ENCODE results near the gene IQGAP3. TPM values are rescaled to one million over a fixed set of nuclear protein-coding genes. Genes with fewer than 3 reads are reported as not detected.

Gene IQGAP3
- total RNA-seq, 4 donors from 2014 or later = 1.7 to 9.4 (median 2.9) TPM

- in situ Hi-C loops (cut with MboI; ENCODE audit: low pct_ligation_motif_present in 1 of 4, low pct_unique_long_range_greater_than_20kb in 1 of 4, low sequenced_read_pairs in 3 of 4) (no loop called here), intact Hi-C loops (cut with DNase I; ENCODE audit: low total_unique reads) (no loop called here)
- peak overlapping the region; percentile 99 to 100 (median 100) for H3K27ac ChIP-seq
- H3K36me3 ChIP-seq = no peaks in the 10 kb centered on the region
- H3K4me3 ChIP-seq = no peak overlapping the region
- no peak for TF ChIP-seq CTCF (IDR thresholded peaks at IDR 0.05)
- no peak for TF ChIP-seq POLR2A (IDR thresholded peaks at IDR 0.05)
- TF ChIP-seq EP300 (IDR thresholded peaks at IDR 0.05; ENCODE audit: low read depth) = no peak
- TF ChIP-seq POLR2AphosphoS5 (IDR thresholded peaks at IDR 0.05) = no peak
- no peaks in the 10 kb centered on the region for H3K9me3 ChIP-seq
- no peaks in the 10 kb centered on the region for H3K27me3 ChIP-seq
- 92% methylated on average over 2 of the region's 2 CpGs; no CpG with 5 or more reads in 1 of the 2 donors for WGBS, 2 donors (ENCODE audit: low coverage in 1 of 2)
- peak; percentile 3 for DNase-seq
- H3K4me1 ChIP-seq = peaks cover 61 to 84% (median 66%) of the 10 kb centered on the region in 4 donors
These were observed 65.9 kb downstream of the IQGAP3 start for GRCh38 chr1:156506450-156506849.

GRCh38 chr1:156505679-156506298 lies 66.6 kb downstream of the IQGAP3 start:
- WGBS, 2 donors (ENCODE audit: low coverage in 1 of 2) = 81 to 82% methylated on average over 9 to 21 of the region's 21 CpGs
- peak overlapping the region; percentile 99 to 100 (median 100) for H3K27ac ChIP-seq
- peak; percentile 14 for DNase-seq
- peaks cover 61 to 81% (median 67%) of the 10 kb centered on the region in 4 donors for H3K4me1 ChIP-seq
- intact Hi-C loops (cut with DNase I; ENCODE audit: low total_unique reads) (loop anchor here (2.0 kb wide), 1 partner anchor 49 kb away; no protein-coding TSS in a partner anchor), in situ Hi-C loops (cut with MboI; ENCODE audit: low pct_ligation_motif_present in 1 of 4, low pct_unique_long_range_greater_than_20kb in 1 of 4, low sequenced_read_pairs in 3 of 4) (no loop called here)
- H3K9me3 ChIP-seq = no peaks in the 10 kb centered on the region
- H3K36me3 ChIP-seq = no peaks in the 10 kb centered on the region
- peak overlapping the region in 1 of 4 donors; percentile 32 for H3K4me3 ChIP-seq
- no peak for TF ChIP-seq POLR2AphosphoS5 (IDR thresholded peaks at IDR 0.05)
- no peak for TF ChIP-seq CTCF (IDR thresholded peaks at IDR 0.05)
- no peak for TF ChIP-seq EP300 (IDR thresholded peaks at IDR 0.05; ENCODE audit: low read depth)
- TF ChIP-seq POLR2A (IDR thresholded peaks at IDR 0.05) = no peak
- H3K27me3 ChIP-seq = no peaks in the 10 kb centered on the region

- TF ChIP-seq CTCF (IDR thresholded peaks at IDR 0.05) (no peak), EP300 (IDR thresholded peaks at IDR 0.05; ENCODE audit: low read depth) (peak; percentile 96), POLR2AphosphoS5 (IDR thresholded peaks at IDR 0.05) (peak; percentile 85 to 92 (median 86)), POLR2A (IDR thresholded peaks at IDR 0.05) (peak; percentile 56)
- H3K9me3 ChIP-seq = no peaks in the 10 kb centered on the region
- peak overlapping the region; percentile 99 to 100 (median 100) for H3K27ac ChIP-seq
- DNase-seq = peak; percentile 100
- peaks cover 57 to 75% (median 61%) of the 10 kb centered on the region in 4 donors for H3K4me1 ChIP-seq
- intact Hi-C loops (cut with DNase I; ENCODE audit: low total_unique reads) (loop anchor here (2.0 kb wide), 1 partner anchor 48 kb away; no protein-coding TSS in a partner anchor), in situ Hi-C loops (cut with MboI; ENCODE audit: low pct_ligation_motif_present in 1 of 4, low pct_unique_long_range_greater_than_20kb in 1 of 4, low sequenced_read_pairs in 3 of 4) (loop anchor here in 1 of 4 donors (5.0 kb wide), 1 partner anchor 48 kb away; no protein-coding TSS in a partner anchor)
- no peaks in the 10 kb centered on the region for H3K36me3 ChIP-seq
- H3K27me3 ChIP-seq = no peaks in the 10 kb centered on the region
- peak overlapping the region in 3 of 4 donors; percentile 7 to 32 (median 19) for H3K4me3 ChIP-seq
- 5% methylated on average over 44 of the region's 45 CpGs; no CpG with 5 or more reads in 1 of the 2 donors for WGBS, 2 donors (ENCODE audit: low coverage in 1 of 2)
These were observed 67.3 kb downstream of the IQGAP3 start for GRCh38 chr1:156504821-156505678.

- peak overlapping the region; percentile 99 to 100 (median 100) for H3K27ac ChIP-seq
- no peaks in the 10 kb centered on the region for H3K27me3 ChIP-seq
- TF ChIP-seq POLR2AphosphoS5 (IDR thresholded peaks at IDR 0.05) = no peak
- TF ChIP-seq EP300 (IDR thresholded peaks at IDR 0.05; ENCODE audit: low read depth) = no peak
- no peak for TF ChIP-seq CTCF (IDR thresholded peaks at IDR 0.05)
- no peak for TF ChIP-seq POLR2A (IDR thresholded peaks at IDR 0.05)
- no peaks in the 10 kb centered on the region for H3K9me3 ChIP-seq
- no peak for DNase-seq
- intact Hi-C loops (cut with DNase I; ENCODE audit: low total_unique reads) = loop anchor here (2.0 kb wide), 1 partner anchor 48 kb away; no protein-coding TSS in a partner anchor
- in situ Hi-C loops (cut with MboI; ENCODE audit: low pct_ligation_motif_present in 1 of 4, low pct_unique_long_range_greater_than_20kb in 1 of 4, low sequenced_read_pairs in 3 of 4) = loop anchor here in 1 of 4 donors (5.0 kb wide), 1 partner anchor 47 kb away; no protein-coding TSS in a partner anchor
- peak overlapping the region in 3 of 4 donors; percentile 7 to 32 (median 19) for H3K4me3 ChIP-seq
- H3K36me3 ChIP-seq = no peaks in the 10 kb centered on the region
- 25% methylated on average over 5 of the region's 5 CpGs; no CpG with 5 or more reads in 1 of the 2 donors for WGBS, 2 donors (ENCODE audit: low coverage in 1 of 2)
- peaks cover 51 to 69% (median 57%) of the 10 kb centered on the region in 4 donors for H3K4me1 ChIP-seq
These were observed 67.9 kb downstream of the IQGAP3 start for GRCh38 chr1:156504438-156504813.

All from transverse colon (tissue), 4 donors.